Fibroblast of skin of left quadriceps (primary cell): ENCODE measurements around the gene DLX3.
"Not testable (repeated sequence)": the region's sequence is repeated elsewhere in the genome, so short reads cannot be mapped to it uniquely, and the experiment has no call there.

Experiments used
- DNase-seq, 2 experiments: peaks; one replicate each; pipeline ENCODE4 v3.0.0-alpha.2; 2013; ENCODE audit warnings: low read depth in 2 of 2

Gene DLX3

DNA sequence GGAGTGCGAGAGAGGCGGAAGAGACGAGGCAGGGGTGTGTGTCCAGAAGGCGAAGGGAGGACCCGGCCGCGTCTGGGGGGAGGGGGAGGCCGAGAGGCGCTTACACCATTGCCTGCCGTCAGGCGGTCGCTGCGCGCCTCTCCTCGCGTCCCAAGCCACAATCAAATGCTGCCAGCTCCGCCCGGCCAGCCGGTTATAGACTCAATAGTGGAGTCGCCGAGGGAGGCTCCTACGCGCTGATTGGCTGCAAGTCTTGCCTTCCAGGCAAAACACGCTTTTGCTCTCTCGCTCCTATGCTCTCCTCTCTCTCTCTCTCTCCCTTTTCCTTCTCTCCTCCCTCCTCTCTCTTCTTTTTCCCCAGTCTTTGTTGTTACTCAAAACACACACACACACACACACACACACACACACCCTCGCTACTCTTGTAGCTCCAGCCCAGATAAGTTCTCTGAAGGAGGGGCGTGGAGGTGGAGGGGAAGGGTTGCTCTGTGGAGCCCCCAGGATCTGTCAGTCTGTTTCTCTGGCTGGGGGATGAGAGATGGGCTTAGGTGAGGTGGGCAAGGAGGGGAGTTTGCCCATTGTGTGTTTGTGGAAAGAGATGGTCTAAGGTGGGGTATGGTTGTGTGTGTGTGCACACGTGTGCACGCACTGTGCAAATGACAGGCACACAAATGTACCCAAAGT lies at the start of gene DLX3:
Gene DLX3, minus strand, starts transcription at position 170 of the 684 bp plus-strand sequence. CDS start 226 bp downstream, outside the sequence.
- peak; percentile 6 to 17 for DNase-seq

DNA sequence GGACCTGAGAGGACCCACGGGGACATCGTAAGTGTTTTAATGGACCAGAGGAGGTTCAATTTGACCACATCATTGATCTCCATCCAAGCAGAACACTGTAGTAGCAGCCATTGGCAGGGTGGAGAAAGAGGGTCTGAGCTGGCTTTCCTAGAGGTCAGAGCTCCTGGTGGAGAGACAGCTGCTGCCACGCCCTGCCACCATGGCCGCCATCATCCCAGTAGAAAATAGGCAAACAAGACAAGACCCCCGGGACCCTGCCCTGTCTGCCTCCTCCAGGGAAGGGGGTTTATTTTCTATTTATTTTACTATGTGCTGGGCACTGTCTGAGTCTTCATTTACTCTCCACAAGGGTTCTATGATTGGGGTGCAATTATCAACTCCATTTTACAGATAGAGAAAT lies 49.5 kb upstream of the DLX3 start:
- DNase-seq: no peak

- no peak for DNase-seq
Observed at GRCh38 chr17:50043290-50044148, 48.5 kb upstream of the DLX3 start.

GRCh38 chr17:50042211-50042610 lies 47.2 kb upstream of the DLX3 start:
- no peak for DNase-seq

- not testable (repeated sequence) for DNase-seq
Observed at GRCh38 chr17:50040496-50040895, 45.5 kb upstream of the DLX3 start.

DNA sequence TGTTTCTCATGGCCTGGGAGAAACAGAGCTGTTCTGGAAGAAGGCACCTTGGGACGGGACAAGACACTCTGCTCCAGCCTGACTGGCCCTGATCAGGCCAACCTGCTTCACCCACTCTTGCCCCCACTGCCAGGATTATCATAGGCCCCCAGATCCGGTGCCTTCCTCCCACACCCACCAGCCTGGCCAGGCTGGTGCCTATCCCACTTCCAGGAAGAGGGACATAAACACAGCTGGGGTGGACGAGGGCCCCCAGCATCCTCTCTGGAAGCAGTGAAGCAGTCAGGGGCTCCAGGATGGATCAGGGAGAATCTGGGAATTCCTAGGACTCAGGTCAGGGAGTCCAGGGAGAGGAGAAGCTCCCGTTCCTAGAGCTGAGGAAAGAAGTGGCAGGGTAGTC lies 44.0 kb upstream of the DLX3 start:
- no peak for DNase-seq

DNA sequence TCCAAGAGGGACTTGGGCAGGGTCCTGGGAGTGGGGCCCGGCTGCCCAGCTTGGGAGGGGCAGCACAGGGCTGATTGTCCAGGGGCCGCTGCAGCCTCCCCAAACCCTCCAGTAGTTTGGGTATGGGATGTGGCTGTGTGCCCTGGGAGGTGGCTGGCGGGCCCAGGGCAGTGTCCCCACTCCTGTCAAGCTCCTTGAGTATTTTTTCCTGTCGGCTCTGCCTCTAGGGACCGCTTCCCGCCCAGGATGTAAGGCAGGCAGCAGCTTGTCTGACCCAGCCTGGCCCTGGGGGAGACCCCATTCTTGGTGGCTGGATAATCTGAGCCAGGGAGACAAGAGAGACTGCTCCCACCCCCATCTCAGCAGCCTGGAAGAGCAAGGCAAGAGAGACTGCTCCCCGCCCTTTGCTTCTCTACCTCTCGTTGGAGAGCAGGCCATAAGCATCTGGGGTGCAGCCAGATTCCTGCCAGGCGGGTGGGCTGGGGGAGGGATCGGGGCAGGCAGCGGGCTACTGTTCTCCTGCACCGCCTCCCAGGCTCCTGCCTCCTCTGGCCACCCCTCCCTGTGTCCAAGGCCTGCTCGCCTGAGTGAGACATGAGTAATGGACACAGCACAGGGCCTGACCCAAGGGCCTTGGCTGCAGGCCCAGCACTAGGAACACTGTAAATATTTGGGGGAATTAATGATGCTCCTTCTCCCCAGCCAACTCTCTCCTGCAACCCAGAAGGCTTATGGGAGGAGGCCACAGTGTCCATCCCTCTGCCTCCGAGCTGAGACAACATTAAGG lies 42.5 kb upstream of the DLX3 start:
- DNase-seq: no peak

GRCh38 chr17:50036455-50037261 lies 41.6 kb upstream of the DLX3 start:
- no peak for DNase-seq

DNA sequence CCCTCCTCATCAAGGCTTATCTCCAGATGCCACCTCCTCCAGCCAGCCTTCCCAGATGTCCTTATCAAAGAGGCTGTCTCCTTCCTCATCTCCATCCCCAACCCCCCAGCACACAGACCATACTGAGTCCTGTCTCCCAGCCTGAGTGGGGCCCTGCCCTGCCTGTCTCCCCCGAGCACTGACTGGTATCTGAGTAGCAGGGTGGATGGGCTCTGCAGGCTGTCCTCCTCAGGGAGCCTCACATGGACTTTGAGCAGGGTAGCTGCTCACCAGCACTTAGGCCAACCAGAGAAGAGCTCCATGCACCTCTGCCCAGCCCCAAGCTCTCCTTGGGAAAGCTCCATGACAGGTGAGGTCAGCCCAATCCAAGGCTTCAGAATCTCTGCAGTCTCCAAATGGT lies 40.9 kb upstream of the DLX3 start:
- no peak for DNase-seq

GRCh38 chr17:50035421-50035879 lies 40.4 kb upstream of the DLX3 start:
- no peak for DNase-seq

GRCh38 chr17:50034498-50035364 lies 39.7 kb upstream of the DLX3 start:
- no peak for DNase-seq

DNA sequence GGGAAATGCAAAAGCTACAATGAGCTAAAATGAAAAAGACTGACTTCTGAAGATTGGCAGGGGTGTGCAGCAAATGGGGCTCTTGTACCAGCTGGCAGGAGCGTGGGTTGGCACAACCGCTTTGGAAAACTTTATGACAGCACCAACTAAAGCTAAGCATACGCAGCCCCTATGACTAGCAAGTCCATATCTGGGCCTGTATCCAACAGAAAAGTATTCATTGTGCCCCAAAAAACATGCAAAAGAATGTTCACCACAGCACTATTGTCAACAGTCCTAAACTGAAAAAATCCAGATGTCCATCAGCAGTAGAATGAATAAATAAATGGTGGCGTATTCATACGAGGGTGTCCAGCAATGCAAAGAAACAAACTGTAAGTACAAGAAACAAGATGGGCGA lies 38.3 kb upstream of the DLX3 start:
- DNase-seq: no peak

- no peak for DNase-seq
Observed at GRCh38 chr17:50029185-50029584, 34.2 kb upstream of the DLX3 start.

DNA sequence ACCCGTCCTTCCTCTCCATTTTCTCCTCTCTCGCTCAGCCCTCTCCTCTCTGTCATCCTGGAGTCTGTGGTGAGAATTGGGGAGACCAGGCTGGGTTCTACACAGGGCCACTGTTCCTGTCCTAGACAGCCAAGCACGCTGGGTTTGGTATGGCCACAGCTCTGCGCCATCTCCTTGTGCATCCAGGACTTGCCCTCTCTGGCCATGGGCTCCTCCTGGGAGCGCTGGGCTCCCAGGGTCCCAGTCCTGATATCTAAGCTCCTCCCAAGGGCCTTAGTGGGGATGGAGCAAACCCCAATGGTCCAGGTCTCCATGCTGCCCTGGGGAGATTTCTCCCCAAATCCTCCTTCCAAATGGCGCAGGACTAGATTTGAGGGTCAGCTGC lies 33.7 kb upstream of the DLX3 start:
- no peak for DNase-seq

DNA sequence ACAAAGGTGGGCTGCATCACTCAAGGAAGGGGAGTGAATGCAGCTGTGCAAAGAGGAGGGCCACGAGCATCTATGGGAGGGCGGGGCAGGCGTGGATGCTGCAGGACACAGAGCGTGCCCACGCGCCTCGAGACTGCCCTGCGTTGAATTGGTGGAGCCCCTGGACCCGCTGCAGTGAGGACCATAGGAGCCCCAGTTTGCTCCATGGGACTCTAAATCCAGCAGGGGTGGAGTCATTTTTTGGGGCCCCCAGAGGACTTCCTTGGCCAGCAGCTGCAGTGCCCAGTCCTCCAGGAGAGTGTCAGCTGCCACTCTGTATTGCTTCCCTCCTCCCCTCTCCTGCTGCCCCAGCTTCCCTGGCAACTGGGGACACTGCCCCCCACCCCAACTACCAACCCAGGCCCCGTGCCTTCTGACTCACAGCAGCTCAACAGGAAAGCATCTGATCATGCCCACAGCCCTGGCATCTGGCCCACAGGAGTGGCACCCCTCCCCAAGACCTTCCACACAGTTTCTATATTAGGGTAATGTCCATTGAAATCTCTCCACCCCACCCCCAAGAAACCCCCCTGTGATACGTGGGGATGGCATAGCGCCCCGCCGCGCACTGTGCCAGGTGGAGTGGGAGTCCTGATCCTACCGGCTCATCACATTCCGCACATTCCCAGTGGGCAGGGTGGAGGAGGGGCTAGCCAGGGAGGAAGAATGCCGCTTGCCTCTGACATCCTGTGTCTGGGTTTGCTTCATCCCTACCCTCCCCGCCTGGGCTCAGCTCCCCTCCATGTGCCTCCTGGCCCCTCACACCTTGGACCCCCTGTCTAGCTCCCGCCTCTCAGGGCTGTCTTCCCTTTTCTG lies 33.1 kb upstream of the DLX3 start:
- DNase-seq: no peak

GRCh38 chr17:50027172-50027880 lies 32.3 kb upstream of the DLX3 start:
- peak; percentile 59 to 73 for DNase-seq

- peak in 1 of 2 experiments; percentile 55 for DNase-seq
Observed at GRCh38 chr17:50026837-50027171, 31.8 kb upstream of the DLX3 start.

DNA sequence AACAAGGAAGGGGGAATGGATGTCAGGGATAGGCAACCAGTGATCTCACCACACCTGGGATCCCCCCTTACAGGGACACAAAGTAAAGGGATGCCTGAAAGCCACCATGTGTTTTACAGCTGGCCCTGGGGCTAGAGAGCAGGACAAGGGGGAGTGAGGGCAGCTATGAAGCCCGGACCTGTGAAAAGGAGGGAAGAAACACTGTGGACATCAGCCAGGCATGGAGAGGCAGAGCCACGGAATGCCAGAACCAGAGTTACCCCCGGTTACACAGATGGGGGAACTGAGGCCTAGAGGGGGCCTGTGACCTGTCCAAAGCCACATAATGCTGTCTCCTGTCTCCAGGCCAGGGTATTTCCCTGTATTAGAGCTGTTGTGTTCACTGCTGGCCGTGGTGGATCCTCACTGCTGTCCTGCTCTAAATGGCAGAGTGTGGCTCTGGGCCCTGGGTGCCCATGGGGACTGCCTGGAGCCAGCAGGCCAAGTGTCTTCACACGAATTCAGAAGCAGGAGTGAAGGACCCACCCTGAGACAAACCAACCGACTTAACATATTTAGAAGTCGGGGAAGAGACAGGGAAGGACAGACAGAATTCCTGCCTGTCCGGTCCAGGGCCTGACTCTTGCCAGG lies 31.1 kb upstream of the DLX3 start:
- DNase-seq: no peak
